Renal cortical epithelial cell (primary cell): Measurements from ENCODE around the gene TNRC6B. TPM values are rescaled to one million over a fixed set of nuclear protein-coding genes. Genes with fewer than 3 reads are reported as not detected.
"Not testable (repeated sequence)": the region's sequence is repeated elsewhere in the genome, so short reads cannot be mapped to it uniquely, and the experiment has no call there.

ENCODE experiments used
- DNase-seq: peaks from one replicate; pipeline ENCODE4 v3.0.0-alpha.2; 2011; ENCODE audit warnings: low read depth
- total RNA-seq: library from RNA; depleted of rRNA; stranded (reverse); fragments of >200 nt; gene quantifications from 2 replicates; pipeline ENCODE4 v1.2.3, GENCODE V29; 2014

The TNRC6B gene
- total RNA-seq, 1 donor from 2014 or later: 52.5 TPM

DNA sequence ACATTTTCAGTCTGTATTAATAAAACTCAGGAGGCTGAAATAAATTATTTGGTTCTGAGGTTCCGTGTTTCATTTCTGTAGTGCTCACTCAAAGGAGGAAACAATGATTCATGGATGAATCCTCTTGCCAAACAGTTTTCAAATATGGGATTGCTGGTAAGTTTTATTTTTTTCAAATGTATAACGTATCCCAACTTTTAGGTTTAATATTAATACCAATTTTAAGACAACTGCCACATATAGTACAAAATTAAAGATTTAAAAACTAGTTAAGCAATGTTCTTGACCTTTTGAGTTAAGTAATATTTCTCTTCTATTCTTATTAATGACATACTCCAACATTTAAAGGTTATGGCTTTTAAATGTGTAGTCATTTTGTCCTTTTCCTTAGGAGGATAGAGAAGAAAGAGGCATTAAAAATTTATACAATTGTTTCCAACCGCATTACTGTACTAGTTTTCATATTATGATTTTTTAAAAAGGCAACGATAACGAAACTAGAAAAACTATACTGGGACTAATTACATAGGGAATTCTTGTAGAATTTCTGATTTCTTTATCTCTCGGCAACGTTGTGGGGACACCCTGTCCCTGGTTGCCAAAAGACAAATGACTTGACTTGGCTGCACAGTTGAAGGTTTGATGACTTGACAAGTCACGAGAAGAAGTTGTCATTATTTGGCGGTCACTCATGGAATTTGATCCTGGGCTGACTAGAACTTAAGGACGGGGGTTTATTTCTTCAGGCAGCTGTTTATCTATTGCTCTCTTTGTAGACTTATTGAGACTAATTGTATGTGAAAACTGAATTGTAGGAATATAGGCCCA lies 99.5 kb downstream of the TNRC6B start:
- no peak for DNase-seq

DNA sequence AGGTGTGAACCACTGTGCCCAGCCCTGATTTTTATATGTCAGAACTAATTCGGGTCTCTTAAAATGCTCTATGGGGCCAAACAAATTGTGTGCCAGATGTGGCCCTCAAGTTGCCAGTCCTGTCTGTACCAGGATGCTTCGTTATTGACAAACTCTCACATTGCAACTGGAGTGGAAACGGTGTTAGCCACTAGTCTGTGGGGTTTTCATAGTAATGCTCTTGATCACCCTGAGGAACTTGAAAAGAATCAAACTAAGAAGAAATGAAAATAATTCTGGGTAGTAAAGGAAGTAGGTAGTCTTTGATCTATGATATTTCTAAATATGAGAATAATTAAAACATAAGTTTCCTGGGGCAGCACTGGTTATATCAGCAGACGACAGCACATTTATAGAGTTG lies 101.3 kb downstream of the TNRC6B start:
- DNase-seq: no peak

DNA sequence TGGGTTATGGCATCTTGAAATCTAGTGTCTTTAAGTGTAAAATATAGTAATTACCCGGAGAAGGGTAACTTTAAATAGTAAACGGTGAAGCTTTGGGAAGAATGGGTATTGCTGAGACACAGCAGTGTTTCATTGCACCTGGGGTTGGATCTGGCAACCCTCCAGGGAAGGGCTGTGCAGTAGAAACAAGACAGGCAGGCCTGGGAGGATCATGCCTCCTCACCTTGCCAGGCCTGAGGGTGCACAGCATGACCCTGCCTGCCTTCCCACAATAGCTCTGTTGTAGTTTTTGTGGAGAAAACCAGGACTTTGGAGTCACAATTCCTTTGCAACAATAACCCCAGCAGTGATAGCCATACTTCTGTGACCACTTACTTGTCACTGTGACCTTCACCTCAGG lies 104.0 kb downstream of the TNRC6B start:
- no peak for DNase-seq

DNA sequence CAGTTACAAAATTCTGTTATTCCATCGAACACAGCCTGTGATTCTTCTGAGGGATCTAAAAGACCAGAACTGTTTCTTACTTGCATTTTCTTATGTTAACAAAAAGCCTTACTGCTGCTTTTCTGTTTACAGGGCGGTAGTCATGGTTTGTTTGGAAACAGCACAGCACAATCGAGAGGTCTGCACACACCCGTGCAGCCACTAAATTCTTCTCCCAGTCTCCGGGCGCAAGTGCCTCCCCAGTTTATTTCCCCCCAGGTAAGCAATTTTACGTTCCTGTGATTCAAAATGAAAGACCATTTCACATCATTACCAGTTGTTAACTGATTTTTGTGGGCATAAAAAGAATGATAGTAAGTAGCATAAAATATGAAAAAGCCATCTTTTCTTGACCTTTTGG lies 107.8 kb downstream of the TNRC6B start:
- no peak for DNase-seq

DNA sequence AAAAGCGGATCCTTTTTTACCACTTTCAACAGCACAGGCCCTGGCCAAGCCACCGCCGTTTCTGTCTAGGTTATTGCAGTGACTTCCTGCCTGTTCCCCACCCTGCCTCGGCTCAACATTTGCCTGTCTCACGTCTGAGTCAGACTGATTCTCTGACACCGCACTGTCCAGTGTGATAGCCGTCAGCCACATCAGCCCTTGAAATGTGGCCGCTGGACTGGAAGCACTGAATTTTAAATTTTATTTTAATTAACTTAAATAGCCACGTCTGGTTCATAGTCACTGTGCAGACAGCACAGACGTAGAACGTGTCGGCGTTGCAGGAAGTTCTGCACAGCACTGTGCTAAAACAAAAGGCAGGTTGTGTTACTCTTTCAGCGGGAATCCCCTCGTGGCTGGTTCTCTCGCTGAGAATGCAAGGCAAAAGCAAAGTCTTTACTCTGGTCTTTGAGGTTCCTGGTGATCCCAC lies 112.3 kb downstream of the TNRC6B start:
- no peak for DNase-seq

GRCh38 chr22:40290516-40290915 lies 112.8 kb downstream of the TNRC6B start:
- DNase-seq: no peak

DNA sequence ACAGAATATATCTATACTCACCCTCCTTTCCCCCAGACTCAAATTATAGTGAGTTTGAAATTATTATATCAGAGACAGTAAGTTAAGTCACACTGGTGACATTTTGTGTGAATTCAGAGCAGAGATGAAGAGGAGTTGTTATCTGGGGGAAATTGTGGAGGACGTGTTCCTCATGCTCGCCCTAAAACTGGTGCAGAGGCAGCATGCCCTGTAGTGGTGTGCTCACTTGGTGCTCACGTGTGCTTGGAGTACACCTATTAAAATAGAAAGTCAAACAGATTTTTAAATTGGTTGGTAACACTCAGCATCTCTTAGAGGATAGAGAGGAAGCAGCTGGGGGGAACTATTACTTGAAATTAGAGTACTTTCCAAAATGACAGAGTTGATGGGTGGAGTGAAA lies 117.0 kb downstream of the TNRC6B start:
- DNase-seq: no peak

DNA sequence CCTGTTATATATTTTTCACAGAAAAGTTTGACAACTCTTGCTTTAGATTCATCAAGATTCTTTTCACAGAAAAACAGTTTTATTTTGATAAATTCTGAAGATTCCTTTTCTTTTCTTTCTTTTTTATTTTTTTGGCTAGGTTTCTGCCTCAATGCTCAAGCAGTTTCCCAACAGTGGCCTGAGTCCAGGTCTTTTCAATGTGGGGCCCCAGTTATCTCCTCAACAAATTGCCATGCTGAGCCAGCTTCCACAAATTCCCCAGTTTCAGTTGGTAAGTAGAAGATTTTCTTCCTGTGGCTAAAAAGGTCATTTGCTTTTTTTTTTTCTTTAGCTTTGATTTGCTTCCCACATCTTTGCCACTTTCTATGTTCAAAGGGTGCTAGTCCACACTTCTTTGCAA lies 122.6 kb downstream of the TNRC6B start:
- no peak for DNase-seq

GRCh38 chr22:40300884-40301672 lies 123.4 kb downstream of the TNRC6B start:
- no peak for DNase-seq

DNA sequence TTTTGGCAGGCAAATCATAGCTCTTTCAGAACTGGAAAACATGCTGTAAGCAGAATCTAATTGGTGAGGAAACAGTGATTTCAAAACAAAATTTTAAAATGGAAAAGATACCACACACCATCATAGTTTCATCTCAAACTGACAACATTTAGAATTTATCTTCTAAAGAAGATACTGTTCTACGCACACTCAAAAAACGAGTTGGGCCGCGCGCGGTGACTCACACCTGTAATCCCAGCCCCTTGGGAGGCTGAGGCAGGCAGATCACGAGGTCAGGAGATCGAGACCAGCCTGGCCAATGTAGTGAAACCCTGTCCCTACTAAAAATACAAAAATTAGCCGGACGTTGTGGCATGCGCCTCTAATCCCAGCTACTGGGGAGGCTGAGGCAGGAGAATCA lies 124.4 kb downstream of the TNRC6B start:
- no peak for DNase-seq

GRCh38 chr22:40305625-40306024 lies 127.9 kb downstream of the TNRC6B start:
- no peak for DNase-seq

- no peak for DNase-seq
Observed at GRCh38 chr22:40308999-40309573, 131.4 kb downstream of the TNRC6B start.

GRCh38 chr22:40309631-40310030 lies 131.9 kb downstream of the TNRC6B start:
- DNase-seq: no peak

- no peak for DNase-seq
Observed at GRCh38 chr22:40310081-40310767, 132.5 kb downstream of the TNRC6B start.

GRCh38 chr22:40310768-40311120 lies 133.0 kb downstream of the TNRC6B start:
- DNase-seq: no peak

- not testable (repeated sequence) for DNase-seq
Observed at GRCh38 chr22:40311646-40312045, 133.9 kb downstream of the TNRC6B start.

DNA sequence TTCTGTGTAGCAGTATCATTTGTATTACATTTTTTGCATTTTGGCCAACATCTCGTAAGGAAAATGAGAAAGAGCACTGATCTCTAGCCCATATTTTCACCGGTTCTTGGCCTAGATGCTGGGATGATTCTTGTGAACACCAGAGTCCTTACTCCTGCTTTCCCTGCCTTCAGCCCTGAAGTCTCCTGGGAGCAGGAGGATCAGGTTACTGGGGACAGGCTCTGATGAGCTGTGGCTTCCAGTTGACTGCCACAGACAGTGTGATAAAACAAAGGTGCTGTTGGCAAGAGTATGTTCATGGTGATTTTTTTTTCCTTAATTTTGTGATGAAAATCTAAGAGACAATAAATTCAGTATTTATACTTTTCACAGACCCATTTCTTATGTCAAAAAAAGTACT lies 134.3 kb downstream of the TNRC6B start:
- DNase-seq: no peak

DNA sequence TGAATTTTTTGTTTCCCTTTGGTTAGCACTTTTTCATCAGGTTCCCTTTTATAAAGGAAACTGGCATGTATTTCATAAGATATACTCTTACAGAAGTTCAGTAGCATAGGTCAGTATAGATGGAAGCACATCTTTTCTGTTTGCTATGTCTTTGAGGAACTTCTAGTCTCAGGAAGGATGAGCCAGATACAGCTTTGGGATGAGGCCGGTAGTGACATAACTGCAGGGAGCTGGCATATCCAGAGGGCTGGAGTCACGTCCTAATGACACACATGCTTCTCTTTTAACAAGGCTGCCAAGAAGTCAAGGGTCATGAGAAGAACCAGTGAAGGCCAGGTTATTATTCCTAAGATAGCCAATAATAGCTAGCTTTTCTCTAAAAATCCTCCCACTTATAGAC lies 135.3 kb downstream of the TNRC6B start:
- DNase-seq: no peak

GRCh38 chr22:40314041-40314440 lies 136.3 kb downstream of the TNRC6B start:
- no peak for DNase-seq

DNA sequence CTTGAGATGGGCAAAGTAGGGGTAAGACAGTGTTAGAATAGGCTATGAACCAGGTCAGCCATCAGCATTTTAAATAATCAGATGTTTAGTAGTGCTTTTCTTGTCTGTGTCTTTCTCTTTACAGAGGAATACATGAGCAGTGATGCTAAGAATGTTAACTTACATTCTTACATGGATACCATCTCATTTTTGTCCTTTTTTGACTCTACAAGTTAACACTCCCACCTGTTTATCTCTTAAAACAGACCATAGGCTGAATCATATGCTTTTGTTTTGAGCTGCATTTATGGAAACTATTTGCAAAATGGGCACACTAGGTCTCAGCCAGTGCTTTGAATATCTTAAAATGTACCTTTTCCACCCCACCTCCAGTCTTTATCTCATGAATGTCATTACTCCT lies 143.0 kb downstream of the TNRC6B start:
- DNase-seq: no peak

GRCh38 chr22:40322021-40322420 lies 144.3 kb downstream of the TNRC6B start:
- DNase-seq: no peak

DNA sequence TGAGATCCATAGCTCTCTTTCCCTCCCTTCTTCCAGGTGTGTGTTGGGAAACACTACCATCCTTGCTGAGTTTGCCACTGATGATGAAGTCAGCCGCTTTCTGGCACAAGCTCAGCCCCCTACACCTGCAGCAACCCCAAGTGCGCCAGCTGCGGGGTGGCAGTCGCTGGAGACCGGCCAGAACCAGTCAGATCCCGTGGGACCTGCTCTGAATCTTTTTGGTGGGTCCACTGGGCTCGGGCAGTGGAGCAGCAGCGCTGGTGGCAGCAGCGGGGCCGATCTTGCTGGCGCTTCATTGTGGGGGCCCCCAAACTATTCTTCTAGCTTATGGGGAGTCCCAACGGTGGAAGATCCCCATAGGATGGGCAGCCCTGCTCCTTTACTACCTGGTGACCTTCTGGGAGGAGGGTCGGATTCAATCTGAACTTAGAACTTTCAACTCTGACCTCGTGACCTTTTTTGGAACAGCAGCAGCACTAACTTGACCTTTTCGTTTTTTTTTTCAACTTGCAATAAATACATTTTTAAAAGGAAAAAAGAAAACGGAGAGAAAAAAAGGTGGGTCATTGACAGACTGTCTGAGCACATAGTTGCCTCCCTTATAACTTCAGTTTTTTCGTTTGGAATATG lies 145.2 kb downstream of the TNRC6B start:
- DNase-seq: no peak
